ENCODE data around the gene SETBP1. TPM values are rescaled to one million over a fixed set of nuclear protein-coding genes. Genes with fewer than 3 reads are reported as not detected.
A peak's percentile ranks its signal among the peaks of the same experiment; 100 is the strongest.

The SETBP1 gene
- total RNA-seq, 1 experiment from 2014 or later = 14.0 TPM

GRCh38 chr18:44862112-44862511 is 181.4 kb downstream of the SETBP1 start:
- DNase-seq (ENCODE audit: low spot score) = no peak
- Histone ChIP-seq H3K27ac (ENCODE audit: low read depth, low read length, poor library complexity, severe bottlenecking) (no peak overlapping the region), H3K27me3 (replicated peaks; ENCODE audit: insufficient read depth, low read depth, low read length, poor library complexity) (no peaks in the 10 kb centered on the region), H3K36me3 (ENCODE audit: insufficient read depth, low read length, poor library complexity, severe bottlenecking) (no peaks in the 10 kb centered on the region), H3K4me3 (ENCODE audit: low read depth, low read length, poor library complexity, severe bottlenecking) (no peak overlapping the region), H3K4me1 (ENCODE audit: insufficient read depth, low read length, poor library complexity, severe bottlenecking) (peaks cover 2% of the 10 kb centered on the region), H3K9me3 (ENCODE audit: low read depth, low read length, poor library complexity, severe bottlenecking) (no peaks in the 10 kb centered on the region)
- ChIA-PET CTCF (no interaction called here), POLR2A (ENCODE audit: low non-redundant PET) (no interaction called here)
- no peak for TF ChIP-seq CTCF (conservative IDR thresholded peaks at IDR 0.05; ENCODE audit: low read depth, low read length)
- TF ChIP-seq EZH2 (IDR thresholded peaks at IDR 0.05; ENCODE audit: borderline replicate concordance, low read depth, low read length, poor library complexity, severe bottlenecking) = no peak
- intact Hi-C loops (cut with micrococcal nuclease; ENCODE audit: unreplicated experiment) = no loop called here
- no TSS peak for BruUV-seq (replicated peaks)

DNA sequence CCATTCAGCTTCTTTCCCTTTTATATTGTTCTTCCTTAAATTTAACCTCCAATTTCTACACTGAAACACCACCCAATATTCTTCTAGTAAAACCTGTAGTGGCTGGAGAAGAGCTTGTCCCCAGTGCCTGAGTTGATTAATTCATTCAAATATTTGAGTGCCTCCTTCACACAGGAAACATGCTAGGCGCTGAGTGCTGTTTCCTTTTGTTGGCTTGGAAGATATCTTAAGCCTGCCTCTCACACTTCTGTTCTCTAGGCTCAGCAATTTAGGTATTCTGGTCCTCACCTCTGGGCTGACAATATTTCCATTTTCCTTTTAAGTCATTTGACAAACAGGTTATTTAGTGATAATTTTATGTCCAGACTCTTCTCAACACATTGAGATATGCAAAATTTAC is 185.4 kb downstream of the SETBP1 start:
- POLR2A ChIA-PET (ENCODE audit: low non-redundant PET) = no interaction called here
- Histone ChIP-seq H3K27ac (ENCODE audit: low read depth, low read length, poor library complexity, severe bottlenecking) (no peak overlapping the region), H3K4me1 (ENCODE audit: insufficient read depth, low read length, poor library complexity, severe bottlenecking) (no peaks in the 10 kb centered on the region), H3K27me3 (replicated peaks; ENCODE audit: insufficient read depth, low read depth, low read length, poor library complexity) (no peaks in the 10 kb centered on the region), H3K9me3 (ENCODE audit: low read depth, low read length, poor library complexity, severe bottlenecking) (no peaks in the 10 kb centered on the region), H3K4me3 (ENCODE audit: low read depth, low read length, poor library complexity, severe bottlenecking) (no peak overlapping the region), H3K36me3 (ENCODE audit: insufficient read depth, low read length, poor library complexity, severe bottlenecking) (no peaks in the 10 kb centered on the region)
- TF ChIP-seq CTCF (conservative IDR thresholded peaks at IDR 0.05; ENCODE audit: low read depth, low read length) (no peak), EZH2 (IDR thresholded peaks at IDR 0.05; ENCODE audit: borderline replicate concordance, low read depth, low read length, poor library complexity, severe bottlenecking) (no peak)
- intact Hi-C loops (cut with micrococcal nuclease; ENCODE audit: unreplicated experiment) = no loop called here
- no TSS peak for BruUV-seq (replicated peaks)
- CTCF ChIA-PET = no interaction called here
- DNase-seq (ENCODE audit: low spot score) = peak; percentile 13

- DNase-seq (ENCODE audit: low spot score) = no peak
- ChIA-PET CTCF (no interaction called here), POLR2A (ENCODE audit: low non-redundant PET) (no interaction called here)
- Histone ChIP-seq H3K9me3 (ENCODE audit: low read depth, low read length, poor library complexity, severe bottlenecking) (no peaks in the 10 kb centered on the region), H3K27me3 (replicated peaks; ENCODE audit: insufficient read depth, low read depth, low read length, poor library complexity) (no peaks in the 10 kb centered on the region), H3K36me3 (ENCODE audit: insufficient read depth, low read length, poor library complexity, severe bottlenecking) (no peaks in the 10 kb centered on the region), H3K4me3 (ENCODE audit: low read depth, low read length, poor library complexity, severe bottlenecking) (no peak overlapping the region), H3K4me1 (ENCODE audit: insufficient read depth, low read length, poor library complexity, severe bottlenecking) (no peaks in the 10 kb centered on the region), H3K27ac (ENCODE audit: low read depth, low read length, poor library complexity, severe bottlenecking) (no peak overlapping the region)
- BruUV-seq (replicated peaks) = TSS peak; percentile 55
- TF ChIP-seq EZH2 (IDR thresholded peaks at IDR 0.05; ENCODE audit: borderline replicate concordance, low read depth, low read length, poor library complexity, severe bottlenecking) = no peak
- TF ChIP-seq CTCF (conservative IDR thresholded peaks at IDR 0.05; ENCODE audit: low read depth, low read length) = no peak
- intact Hi-C loops (cut with micrococcal nuclease; ENCODE audit: unreplicated experiment) = no loop called here
Measured at GRCh38 chr18:44869533-44869932, 188.8 kb downstream of the SETBP1 start.
